Liver (tissue), 3 donors: ENCODE results near the gene KEAP1.

ENCODE experiments used
- FOXA1 ChIP-seq: IDR thresholded peaks from 2 replicates; pipeline ENCODE4 v1.6.1; 2016; ENCODE audit warnings: antibody characterized with exemption
- FOXA2 ChIP-seq: IDR thresholded peaks from 2 replicates; pipeline ENCODE4 v1.6.1; 2016; ENCODE audit warnings: antibody characterized with exemption
- GABPA ChIP-seq, 2 donors: IDR thresholded peaks in 1 of 2; conservative IDR thresholded peaks in 1 of 2; 2 replicates each; pipeline ENCODE4 v1.6.1; 2016; ENCODE audit warnings: antibody characterized with exemption in 2 of 2, mild to moderate bottlenecking in 1 of 2, moderate library complexity in 1 of 2
- NR2F2 ChIP-seq: IDR thresholded peaks from 2 replicates; pipeline ENCODE4 v1.6.1; 2016; ENCODE audit warnings: antibody characterized with exemption
- RAD21 ChIP-seq, 2 donors: IDR thresholded peaks; 2 replicates each; pipeline ENCODE4 v1.6.1; 2016; ENCODE audit warnings: antibody characterized with exemption in 2 of 2, mild to moderate bottlenecking in 2 of 2
- TAF1 ChIP-seq: conservative IDR thresholded peaks from 2 replicates; pipeline ENCODE4 v1.6.1; 2016; ENCODE audit warnings: antibody characterized with exemption, mild to moderate bottlenecking
- YY1 ChIP-seq: IDR thresholded peaks from 2 replicates; pipeline ENCODE4 v1.6.1; 2016; ENCODE audit warnings: antibody characterized with exemption, mild to moderate bottlenecking
- TF ChIP-seq, protein P1 (sequence below): fragments of 150-350 bp; IDR thresholded peaks from 2 replicates; pipeline ENCODE4 v1.5.1; 2017; ENCODE audit warnings: improper control_type of control experiment, low read depth, low read length; ENCODE audit not compliant: missing input control
- TF ChIP-seq, protein P2 (sequence below): IDR thresholded peaks from 2 replicates; pipeline ENCODE4 v1.6.1; 2016; ENCODE audit warnings: antibody characterized with exemption
- TF ChIP-seq, protein P3 (sequence below): IDR thresholded peaks from 2 replicates; pipeline ENCODE4 v1.6.1; 2016; ENCODE audit warnings: antibody characterized with exemption
- TF ChIP-seq, protein P4 (sequence below): IDR thresholded peaks from 2 replicates; pipeline ENCODE4 v1.6.1; 2016; ENCODE audit warnings: antibody characterized with exemption
- donor health status: healthy.
- donor health status: healthy.

DNA sequence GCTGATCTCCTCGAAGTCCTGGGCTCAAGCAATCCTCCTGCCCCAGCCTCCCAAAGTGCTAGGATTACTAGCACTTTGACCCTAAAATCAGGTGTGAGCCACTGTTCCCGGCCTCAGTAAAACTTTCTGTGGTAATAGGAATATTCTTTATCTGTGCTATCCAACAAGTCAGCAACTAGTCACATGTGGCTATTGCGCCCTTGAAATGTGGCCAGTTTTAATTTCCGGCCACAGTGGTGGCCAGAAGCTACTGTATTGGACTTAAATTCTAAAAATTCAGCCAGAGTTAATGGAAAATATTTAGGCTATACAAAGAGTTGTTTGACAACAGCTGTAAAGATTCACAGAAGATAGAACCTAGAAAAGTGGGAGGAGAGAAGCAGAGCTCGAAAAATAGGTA is 30.0 kb downstream of the KEAP1 start:
- TF ChIP-seq YY1, result no peak
- no peak for TF ChIP-seq FOXA2
- TF ChIP-seq, protein P1, sequence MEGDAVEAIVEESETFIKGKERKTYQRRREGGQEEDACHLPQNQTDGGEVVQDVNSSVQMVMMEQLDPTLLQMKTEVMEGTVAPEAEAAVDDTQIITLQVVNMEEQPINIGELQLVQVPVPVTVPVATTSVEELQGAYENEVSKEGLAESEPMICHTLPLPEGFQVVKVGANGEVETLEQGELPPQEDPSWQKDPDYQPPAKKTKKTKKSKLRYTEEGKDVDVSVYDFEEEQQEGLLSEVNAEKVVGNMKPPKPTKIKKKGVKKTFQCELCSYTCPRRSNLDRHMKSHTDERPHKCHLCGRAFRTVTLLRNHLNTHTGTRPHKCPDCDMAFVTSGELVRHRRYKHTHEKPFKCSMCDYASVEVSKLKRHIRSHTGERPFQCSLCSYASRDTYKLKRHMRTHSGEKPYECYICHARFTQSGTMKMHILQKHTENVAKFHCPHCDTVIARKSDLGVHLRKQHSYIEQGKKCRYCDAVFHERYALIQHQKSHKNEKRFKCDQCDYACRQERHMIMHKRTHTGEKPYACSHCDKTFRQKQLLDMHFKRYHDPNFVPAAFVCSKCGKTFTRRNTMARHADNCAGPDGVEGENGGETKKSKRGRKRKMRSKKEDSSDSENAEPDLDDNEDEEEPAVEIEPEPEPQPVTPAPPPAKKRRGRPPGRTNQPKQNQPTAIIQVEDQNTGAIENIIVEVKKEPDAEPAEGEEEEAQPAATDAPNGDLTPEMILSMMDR, result no peak
- no peak for TF ChIP-seq RAD21 (IDR thresholded peaks at IDR 0.05)
- no peak for TF ChIP-seq FOXA1
- TF ChIP-seq, protein P2, sequence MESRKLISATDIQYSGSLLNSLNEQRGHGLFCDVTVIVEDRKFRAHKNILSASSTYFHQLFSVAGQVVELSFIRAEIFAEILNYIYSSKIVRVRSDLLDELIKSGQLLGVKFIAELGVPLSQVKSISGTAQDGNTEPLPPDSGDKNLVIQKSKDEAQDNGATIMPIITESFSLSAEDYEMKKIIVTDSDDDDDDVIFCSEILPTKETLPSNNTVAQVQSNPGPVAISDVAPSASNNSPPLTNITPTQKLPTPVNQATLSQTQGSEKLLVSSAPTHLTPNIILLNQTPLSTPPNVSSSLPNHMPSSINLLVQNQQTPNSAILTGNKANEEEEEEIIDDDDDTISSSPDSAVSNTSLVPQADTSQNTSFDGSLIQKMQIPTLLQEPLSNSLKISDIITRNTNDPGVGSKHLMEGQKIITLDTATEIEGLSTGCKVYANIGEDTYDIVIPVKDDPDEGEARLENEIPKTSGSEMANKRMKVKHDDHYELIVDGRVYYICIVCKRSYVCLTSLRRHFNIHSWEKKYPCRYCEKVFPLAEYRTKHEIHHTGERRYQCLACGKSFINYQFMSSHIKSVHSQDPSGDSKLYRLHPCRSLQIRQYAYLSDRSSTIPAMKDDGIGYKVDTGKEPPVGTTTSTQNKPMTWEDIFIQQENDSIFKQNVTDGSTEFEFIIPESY, result no peak
- TF ChIP-seq NR2F2, result no peak
- TF ChIP-seq, protein P3, sequence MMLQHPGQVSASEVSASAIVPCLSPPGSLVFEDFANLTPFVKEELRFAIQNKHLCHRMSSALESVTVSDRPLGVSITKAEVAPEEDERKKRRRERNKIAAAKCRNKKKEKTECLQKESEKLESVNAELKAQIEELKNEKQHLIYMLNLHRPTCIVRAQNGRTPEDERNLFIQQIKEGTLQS, result no peak
- TF ChIP-seq GABPA (IDR thresholded peaks at IDR 0.05 in 1 of 2, conservative IDR thresholded peaks at IDR 0.05 in 1 of 2), result no peak
- no peak for TF ChIP-seq TAF1
- TF ChIP-seq, protein P4, sequence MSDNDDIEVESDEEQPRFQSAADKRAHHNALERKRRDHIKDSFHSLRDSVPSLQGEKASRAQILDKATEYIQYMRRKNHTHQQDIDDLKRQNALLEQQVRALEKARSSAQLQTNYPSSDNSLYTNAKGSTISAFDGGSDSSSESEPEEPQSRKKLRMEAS, result no peak
